ENCODE data around the gene ADGRV1. TPM values are rescaled to one million over a fixed set of nuclear protein-coding genes. Genes with fewer than 3 reads are reported as not detected.

The ADGRV1 gene
- total RNA-seq, 1 experiment from 2014 or later = 6.8 TPM

DNA sequence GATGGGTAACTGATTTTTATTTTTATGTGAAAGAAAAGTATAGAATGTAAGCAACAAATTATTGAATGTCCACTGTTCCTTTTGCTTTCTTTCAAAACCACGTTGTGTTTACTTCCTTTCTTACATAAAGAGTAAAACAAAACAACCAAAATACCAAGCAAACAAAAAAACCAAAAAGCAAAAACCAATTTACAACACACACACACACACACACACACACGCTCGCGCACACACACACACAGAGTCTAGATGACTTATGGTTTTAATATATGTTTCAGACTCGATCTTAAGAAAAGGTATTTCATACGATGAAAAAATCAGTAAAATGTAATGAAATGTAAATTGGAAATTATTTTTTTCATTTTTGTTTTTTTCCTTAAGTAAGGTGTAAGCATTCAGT, 80.3 kb downstream of the ADGRV1 start:
- no peaks in the 10 kb centered on the region for H3K36me3 ChIP-seq (ENCODE audit: insufficient read depth, low read length, poor library complexity, severe bottlenecking)
- H3K9me3 ChIP-seq (ENCODE audit: low read depth, low read length, poor library complexity, severe bottlenecking) = no peaks in the 10 kb centered on the region
- BruUV-seq (replicated peaks) = no TSS peak
- H3K4me3 ChIP-seq (ENCODE audit: low read depth, low read length, poor library complexity, severe bottlenecking) = no peak overlapping the region
- ChIA-PET POLR2A (ENCODE audit: low non-redundant PET) (no interaction called here), CTCF (no interaction called here)
- no peak for DNase-seq (ENCODE audit: low spot score)
- H3K4me1 ChIP-seq (ENCODE audit: insufficient read depth, low read length, poor library complexity, severe bottlenecking) = no peaks in the 10 kb centered on the region
- TF ChIP-seq, protein P1, sequence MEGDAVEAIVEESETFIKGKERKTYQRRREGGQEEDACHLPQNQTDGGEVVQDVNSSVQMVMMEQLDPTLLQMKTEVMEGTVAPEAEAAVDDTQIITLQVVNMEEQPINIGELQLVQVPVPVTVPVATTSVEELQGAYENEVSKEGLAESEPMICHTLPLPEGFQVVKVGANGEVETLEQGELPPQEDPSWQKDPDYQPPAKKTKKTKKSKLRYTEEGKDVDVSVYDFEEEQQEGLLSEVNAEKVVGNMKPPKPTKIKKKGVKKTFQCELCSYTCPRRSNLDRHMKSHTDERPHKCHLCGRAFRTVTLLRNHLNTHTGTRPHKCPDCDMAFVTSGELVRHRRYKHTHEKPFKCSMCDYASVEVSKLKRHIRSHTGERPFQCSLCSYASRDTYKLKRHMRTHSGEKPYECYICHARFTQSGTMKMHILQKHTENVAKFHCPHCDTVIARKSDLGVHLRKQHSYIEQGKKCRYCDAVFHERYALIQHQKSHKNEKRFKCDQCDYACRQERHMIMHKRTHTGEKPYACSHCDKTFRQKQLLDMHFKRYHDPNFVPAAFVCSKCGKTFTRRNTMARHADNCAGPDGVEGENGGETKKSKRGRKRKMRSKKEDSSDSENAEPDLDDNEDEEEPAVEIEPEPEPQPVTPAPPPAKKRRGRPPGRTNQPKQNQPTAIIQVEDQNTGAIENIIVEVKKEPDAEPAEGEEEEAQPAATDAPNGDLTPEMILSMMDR (conservative IDR thresholded peaks at IDR 0.05; ENCODE audit: low read depth, low read length) = no peak
- no peak for TF ChIP-seq EZH2 (IDR thresholded peaks at IDR 0.05; ENCODE audit: borderline replicate concordance, low read depth, low read length, poor library complexity, severe bottlenecking)
- H3K27me3 ChIP-seq (replicated peaks; ENCODE audit: insufficient read depth, low read depth, low read length, poor library complexity) = no peaks in the 10 kb centered on the region
- H3K27ac ChIP-seq (ENCODE audit: low read depth, low read length, poor library complexity, severe bottlenecking) = no peak overlapping the region
- intact Hi-C loops (cut with micrococcal nuclease; ENCODE audit: unreplicated experiment) = no loop called here

DNA sequence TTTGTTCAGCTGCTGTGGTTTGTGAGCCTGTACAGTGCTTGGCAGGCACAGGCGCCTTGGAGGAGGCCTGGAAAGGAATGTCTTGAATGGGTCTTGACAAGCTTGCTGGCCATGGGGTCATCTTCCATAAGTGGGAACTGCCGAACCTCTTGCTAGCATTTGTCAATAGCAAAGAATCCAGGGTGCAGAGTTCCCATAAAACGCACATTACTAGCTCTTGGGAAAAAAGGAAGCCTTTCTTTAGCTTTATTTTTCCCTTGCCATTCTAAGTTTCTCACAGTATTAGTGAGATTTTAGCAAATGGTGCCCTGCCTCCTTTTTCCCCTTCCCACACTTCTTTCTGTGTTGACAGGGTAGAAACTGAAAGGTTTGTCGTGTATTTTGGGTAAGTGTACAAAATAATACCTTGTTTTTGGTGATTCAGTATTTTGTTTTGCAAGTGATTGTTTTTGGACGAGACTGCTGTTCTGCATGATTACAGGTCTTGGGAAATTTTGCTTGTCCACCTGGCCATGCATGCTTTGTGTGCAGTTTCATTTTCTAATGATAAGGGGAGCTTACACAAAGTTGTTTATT, 82.0 kb downstream of the ADGRV1 start:
- POLR2A ChIA-PET (ENCODE audit: low non-redundant PET) = no interaction called here

DNA sequence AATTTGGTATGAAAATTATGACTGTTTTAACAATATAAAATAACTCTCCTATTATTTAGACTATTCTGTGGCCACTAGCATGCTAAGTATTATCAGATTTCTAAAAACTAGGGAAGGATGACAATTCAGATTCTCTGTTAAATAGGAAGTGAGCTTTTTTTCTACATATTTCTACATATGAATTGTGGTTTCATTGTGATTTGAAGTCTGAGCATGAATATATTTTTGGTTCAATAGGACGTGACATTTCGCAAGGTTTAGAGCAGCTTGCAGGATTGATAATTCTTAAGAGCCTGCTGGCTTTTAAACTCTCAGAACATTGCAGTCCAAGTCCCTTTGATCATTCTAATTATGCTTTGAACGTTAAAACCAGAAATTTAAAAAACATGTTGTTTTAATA, 82.9 kb downstream of the ADGRV1 start:
- Histone ChIP-seq H3K36me3 (ENCODE audit: insufficient read depth, low read length, poor library complexity, severe bottlenecking) (no peaks in the 10 kb centered on the region), H3K27ac (ENCODE audit: low read depth, low read length, poor library complexity, severe bottlenecking) (no peak overlapping the region), H3K27me3 (replicated peaks; ENCODE audit: insufficient read depth, low read depth, low read length, poor library complexity) (no peaks in the 10 kb centered on the region), H3K4me1 (ENCODE audit: insufficient read depth, low read length, poor library complexity, severe bottlenecking) (no peaks in the 10 kb centered on the region), H3K4me3 (ENCODE audit: low read depth, low read length, poor library complexity, severe bottlenecking) (no peak overlapping the region), H3K9me3 (ENCODE audit: low read depth, low read length, poor library complexity, severe bottlenecking) (no peaks in the 10 kb centered on the region)
- CTCF ChIA-PET = no interaction called here
- intact Hi-C loops (cut with micrococcal nuclease; ENCODE audit: unreplicated experiment) = no loop called here
- no TSS peak for BruUV-seq (replicated peaks)
- no peak for TF ChIP-seq EZH2 (IDR thresholded peaks at IDR 0.05; ENCODE audit: borderline replicate concordance, low read depth, low read length, poor library complexity, severe bottlenecking)
- TF ChIP-seq, protein P1 (conservative IDR thresholded peaks at IDR 0.05; ENCODE audit: low read depth, low read length) = no peak
- no peak for DNase-seq (ENCODE audit: low spot score)
- POLR2A ChIA-PET (ENCODE audit: low non-redundant PET) = interaction anchor here (0.7 kb wide), 1 partner anchor 14 kb away, joined by 3 read pairs; no protein-coding TSS in a partner anchor

More for the DNA sequence above, 82.0 kb downstream of the ADGRV1 start:
- CTCF ChIA-PET = no interaction called here
- BruUV-seq (replicated peaks) = no TSS peak
- TF ChIP-seq, protein P1 (conservative IDR thresholded peaks at IDR 0.05; ENCODE audit: low read depth, low read length) = no peak
- TF ChIP-seq EZH2 (IDR thresholded peaks at IDR 0.05; ENCODE audit: borderline replicate concordance, low read depth, low read length, poor library complexity, severe bottlenecking) = no peak
- no peaks in the 10 kb centered on the region for H3K4me1 ChIP-seq (ENCODE audit: insufficient read depth, low read length, poor library complexity, severe bottlenecking)
- no peaks in the 10 kb centered on the region for H3K27me3 ChIP-seq (replicated peaks; ENCODE audit: insufficient read depth, low read depth, low read length, poor library complexity)
- intact Hi-C loops (cut with micrococcal nuclease; ENCODE audit: unreplicated experiment) = no loop called here
- no peaks in the 10 kb centered on the region for H3K36me3 ChIP-seq (ENCODE audit: insufficient read depth, low read length, poor library complexity, severe bottlenecking)
- no peak overlapping the region for H3K27ac ChIP-seq (ENCODE audit: low read depth, low read length, poor library complexity, severe bottlenecking)
- H3K4me3 ChIP-seq (ENCODE audit: low read depth, low read length, poor library complexity, severe bottlenecking) = no peak overlapping the region
- H3K9me3 ChIP-seq (ENCODE audit: low read depth, low read length, poor library complexity, severe bottlenecking) = no peaks in the 10 kb centered on the region
- DNase-seq (ENCODE audit: low spot score) = no peak

All from A673 (cell line).